VCaP (cell line): Measurements from ENCODE around the gene NPHS1.

Experiments
- H3K27ac ChIP-seq: fragments of 450-650 bp; 2 replicates; pipeline ENCODE4 v1.5.1; 2017
- TF ChIP-seq, protein P1 (sequence below): fragments of 450-650 bp; conservative IDR thresholded peaks from 2 replicates; pipeline ENCODE4 v1.5.1; 2017; ENCODE audit warnings: mild to moderate bottlenecking, moderate library complexity

Gene NPHS1

GRCh38 chr19:35832054-35832453, 20.2 kb downstream of the NPHS1 start:
- H3K27ac ChIP-seq, result no peak overlapping the region
- TF ChIP-seq, protein P1, sequence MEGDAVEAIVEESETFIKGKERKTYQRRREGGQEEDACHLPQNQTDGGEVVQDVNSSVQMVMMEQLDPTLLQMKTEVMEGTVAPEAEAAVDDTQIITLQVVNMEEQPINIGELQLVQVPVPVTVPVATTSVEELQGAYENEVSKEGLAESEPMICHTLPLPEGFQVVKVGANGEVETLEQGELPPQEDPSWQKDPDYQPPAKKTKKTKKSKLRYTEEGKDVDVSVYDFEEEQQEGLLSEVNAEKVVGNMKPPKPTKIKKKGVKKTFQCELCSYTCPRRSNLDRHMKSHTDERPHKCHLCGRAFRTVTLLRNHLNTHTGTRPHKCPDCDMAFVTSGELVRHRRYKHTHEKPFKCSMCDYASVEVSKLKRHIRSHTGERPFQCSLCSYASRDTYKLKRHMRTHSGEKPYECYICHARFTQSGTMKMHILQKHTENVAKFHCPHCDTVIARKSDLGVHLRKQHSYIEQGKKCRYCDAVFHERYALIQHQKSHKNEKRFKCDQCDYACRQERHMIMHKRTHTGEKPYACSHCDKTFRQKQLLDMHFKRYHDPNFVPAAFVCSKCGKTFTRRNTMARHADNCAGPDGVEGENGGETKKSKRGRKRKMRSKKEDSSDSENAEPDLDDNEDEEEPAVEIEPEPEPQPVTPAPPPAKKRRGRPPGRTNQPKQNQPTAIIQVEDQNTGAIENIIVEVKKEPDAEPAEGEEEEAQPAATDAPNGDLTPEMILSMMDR, result no peak

GRCh38 chr19:35830986-35831385, 21.3 kb downstream of the NPHS1 start:
- TF ChIP-seq, protein P1, result no peak

GRCh38 chr19:35828692-35829301, 23.5 kb downstream of the NPHS1 start:
- TF ChIP-seq, protein P1, result no peak
- H3K27ac ChIP-seq, result no peak overlapping the region

More at GRCh38 chr19:35830986-35831385, 21.3 kb downstream of the NPHS1 start:
- no peak overlapping the region for H3K27ac ChIP-seq

DNA sequence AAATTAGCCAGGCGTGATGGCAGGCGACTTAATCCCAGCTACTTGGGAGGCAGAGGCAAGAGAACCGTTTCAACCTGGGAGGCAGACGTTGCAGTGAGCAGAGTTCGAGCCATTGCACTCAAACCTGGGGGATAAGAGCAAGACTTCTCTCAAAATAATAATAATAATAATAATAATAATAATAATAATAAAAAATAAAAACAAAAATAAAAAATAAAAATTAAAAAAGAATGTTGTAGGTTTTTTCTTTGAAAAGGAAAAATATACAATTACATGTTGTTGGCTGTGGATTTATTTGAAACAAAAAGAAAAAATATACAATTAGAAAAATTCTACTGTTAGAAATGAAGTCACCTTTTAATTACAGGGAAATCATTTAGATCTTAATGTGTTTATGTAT, 28.2 kb downstream of the NPHS1 start:
- TF ChIP-seq, protein P1, result no peak
- no peak overlapping the region for H3K27ac ChIP-seq

- TF ChIP-seq, protein P1, result no peak
- H3K27ac ChIP-seq, result no peak overlapping the region
These were observed 29.7 kb downstream of the NPHS1 start for GRCh38 chr19:35822579-35822978.

DNA sequence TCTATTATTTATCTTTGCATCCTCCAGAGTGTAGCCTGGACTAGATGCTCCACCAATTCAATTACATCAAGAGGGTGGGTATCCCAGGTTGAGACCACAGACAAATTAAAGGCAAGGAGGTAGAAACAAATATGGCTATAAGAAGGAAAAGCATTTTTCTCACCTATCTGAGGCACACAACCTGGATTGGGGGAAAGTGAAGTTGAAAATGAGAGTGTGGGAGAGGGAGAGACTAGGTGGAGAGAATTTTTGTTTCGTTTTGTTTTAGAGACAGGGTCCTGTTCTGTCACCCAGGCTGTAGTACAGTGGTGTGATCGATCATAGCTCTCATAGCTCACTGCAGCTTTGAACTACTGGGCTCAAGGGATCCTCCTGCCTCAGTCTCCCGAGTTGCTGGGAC, 33.9 kb downstream of the NPHS1 start:
- TF ChIP-seq, protein P1, result no peak
- H3K27ac ChIP-seq, result no peak overlapping the region

GRCh38 chr19:35816846-35817245, 35.5 kb downstream of the NPHS1 start:
- TF ChIP-seq, protein P1, result no peak
- H3K27ac ChIP-seq, result no peak overlapping the region
